Calu3 (cell line): Measurements from ENCODE around the gene HS6ST1. TPM values are rescaled to one million over a fixed set of nuclear protein-coding genes. Genes with fewer than 3 reads are reported as not detected.

Experiments used
- BruUV-seq: library from RNA; stranded (reverse); fragments of 400-500 nt; replicated peaks from 2 replicates; lab custom pipeline; 2021; lab: Mats Ljungman, UMichigan
- CTCF ChIA-PET: fragments of 300-600 bp; sonication (Branson Sonifier 250); formaldehyde crosslinking; loops from one replicate; lab custom pipeline; 2022; ENCODE audit warnings: antibody characterized with exemption; lab: Charles Lee
- DNase-seq: peaks from one replicate; pipeline ENCODE4 v3.0.0; 2022
- H3K27ac Mint-ChIP-seq: one replicate; pipeline ENCODE4 v1.8.0; 2022; ENCODE audit warnings: mixed read lengths; ENCODE audit not compliant: unreplicated experiment
- H3K27me3 Mint-ChIP-seq: one replicate; pipeline ENCODE4 v1.8.0; 2022; ENCODE audit warnings: mixed read lengths; ENCODE audit not compliant: unreplicated experiment
- H3K36me3 Mint-ChIP-seq: one replicate; pipeline ENCODE4 v1.8.0; 2022; ENCODE audit warnings: mild to moderate bottlenecking, moderate library complexity, mixed read lengths; ENCODE audit not compliant: insufficient read depth, unreplicated experiment
- H3K4me1 Mint-ChIP-seq: one replicate; pipeline ENCODE4 v1.8.0; 2022; ENCODE audit warnings: mild to moderate bottlenecking, low read depth, mixed read lengths; ENCODE audit not compliant: unreplicated experiment
- H3K4me3 Mint-ChIP-seq: one replicate; pipeline ENCODE4 v1.8.0; 2022; ENCODE audit warnings: mild to moderate bottlenecking, low read depth, moderate library complexity, mixed read lengths; ENCODE audit not compliant: unreplicated experiment
- H3K9me3 Mint-ChIP-seq: one replicate; pipeline ENCODE4 v1.8.0; 2022; ENCODE audit warnings: low read depth, mixed read lengths; ENCODE audit not compliant: unreplicated experiment
- CTCF ChIP-seq: fragments of 200-600 bp; IDR thresholded peaks from one replicate; pipeline ENCODE4 v1.8.0; 2022; ENCODE audit warnings: antibody characterized with exemption; ENCODE audit not compliant: unreplicated experiment
- intact Hi-C: fragments of 100-400 bp; cut with micrococcal nuclease; formaldehyde crosslinking; loops from one replicate; pipeline ENCODE4 v1.10.0; 2022; ENCODE audit not compliant: unreplicated experiment
- total RNA-seq: library from RNA; stranded (reverse); gene quantifications from 2 replicates; pipeline ENCODE4 v1.2.3, GENCODE V29; 2022

HS6ST1 gene
- total RNA-seq, 1 experiment from 2014 or later = 34.6 TPM

GRCh38 chr2:128347171-128347558 lies 28.5 kb upstream of the HS6ST1 start:
- Mint-ChIP-seq H3K27ac (no peak overlapping the region), H3K4me1 (no peaks in the 10 kb centered on the region), H3K36me3 (no peaks in the 10 kb centered on the region), H3K4me3 (no peak overlapping the region), H3K9me3 (peaks cover 2% of the 10 kb centered on the region), H3K27me3 (peaks cover 8% of the 10 kb centered on the region)
- CTCF ChIA-PET = no interaction called here
- no peak for DNase-seq
- intact Hi-C loops = no loop called here
- TF ChIP-seq CTCF = no peak
- no TSS peak for BruUV-seq

GRCh38 chr2:128346291-128347170 lies 27.9 kb upstream of the HS6ST1 start:
- H3K27me3 Mint-ChIP-seq = peaks cover 6% of the 10 kb centered on the region
- H3K4me1 Mint-ChIP-seq = no peaks in the 10 kb centered on the region
- CTCF ChIA-PET = no interaction called here
- intact Hi-C loops = no loop called here
- no peak for DNase-seq
- no peaks in the 10 kb centered on the region for H3K36me3 Mint-ChIP-seq
- H3K27ac Mint-ChIP-seq = no peak overlapping the region
- no TSS peak for BruUV-seq
- H3K4me3 Mint-ChIP-seq = no peak overlapping the region
- no peaks in the 10 kb centered on the region for H3K9me3 Mint-ChIP-seq
- no peak for TF ChIP-seq CTCF

- Mint-ChIP-seq H3K4me1 (no peaks in the 10 kb centered on the region), H3K27ac (no peak overlapping the region), H3K36me3 (no peaks in the 10 kb centered on the region), H3K9me3 (no peaks in the 10 kb centered on the region), H3K27me3 (no peaks in the 10 kb centered on the region), H3K4me3 (no peak overlapping the region)
- no peak for DNase-seq
- CTCF ChIA-PET = no interaction called here
- no TSS peak for BruUV-seq
- intact Hi-C loops = no loop called here
- no peak for TF ChIP-seq CTCF
Measured at GRCh38 chr2:128345436-128346165, 26.9 kb upstream of the HS6ST1 start.

GRCh38 chr2:128344101-128344500 lies 25.4 kb upstream of the HS6ST1 start:
- H3K27me3 Mint-ChIP-seq = no peaks in the 10 kb centered on the region
- no peak for TF ChIP-seq CTCF
- H3K27ac Mint-ChIP-seq = no peak overlapping the region
- BruUV-seq = no TSS peak
- intact Hi-C loops = no loop called here
- H3K4me3 Mint-ChIP-seq = no peak overlapping the region
- DNase-seq = no peak
- no peaks in the 10 kb centered on the region for H3K4me1 Mint-ChIP-seq
- CTCF ChIA-PET = interaction anchor here (0.5 to 0.7 kb wide), 3 partner anchors 56 to 301 kb away, joined by 3 read pairs; no protein-coding TSS in a partner anchor
- peaks cover 3% of the 10 kb centered on the region for H3K9me3 Mint-ChIP-seq
- no peaks in the 10 kb centered on the region for H3K36me3 Mint-ChIP-seq
